ENCODE measurements around the gene RAB9A.
"Not testable (repeated sequence)": the region's sequence is repeated elsewhere in the genome, so short reads cannot be mapped to it uniquely, and the experiment has no call there.

RAB9A gene

GRCh38 chrX:13670197-13670596, 18.7 kb upstream of the RAB9A start:
- no peak for DNase-seq

DNA sequence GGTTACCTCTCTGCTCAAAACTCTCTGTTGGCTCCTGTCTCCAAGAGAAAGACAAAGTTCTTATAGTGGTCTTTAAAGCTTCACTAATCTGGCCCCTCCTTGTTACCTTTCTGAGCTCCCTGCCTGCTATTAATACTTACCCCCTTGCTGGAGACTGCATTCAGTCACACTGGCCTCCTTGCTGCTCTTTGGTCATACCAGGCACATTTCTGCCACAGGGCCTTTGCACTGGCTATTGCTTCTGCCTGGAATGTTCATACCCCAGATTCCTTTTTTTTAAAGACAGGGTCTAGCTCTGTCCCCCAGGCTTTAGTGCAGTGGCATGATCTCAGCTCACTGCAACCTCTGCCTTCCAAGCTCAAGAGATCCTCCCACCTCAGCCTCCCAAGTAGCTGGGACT, 15.9 kb upstream of the RAB9A start:
- DNase-seq, result no peak

DNA sequence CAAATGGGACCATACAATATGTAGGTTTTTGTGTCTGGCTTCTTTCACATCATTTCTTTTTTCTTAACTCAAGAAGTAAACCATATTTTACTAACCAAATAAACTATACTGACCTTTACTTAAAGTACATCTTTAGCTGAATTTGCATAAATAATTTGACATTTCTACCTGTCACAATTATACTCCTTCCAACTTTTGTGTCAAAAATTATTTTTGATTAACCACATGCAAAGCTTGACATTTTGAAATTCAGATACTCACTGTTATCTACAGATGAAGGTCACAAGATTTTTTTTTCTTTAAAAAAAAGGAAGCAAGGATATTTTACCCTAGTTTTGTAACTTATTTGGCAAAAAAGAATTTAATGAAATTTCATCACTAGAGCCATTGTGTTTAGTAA, 12.0 kb upstream of the RAB9A start:
- no peak for DNase-seq

DNA sequence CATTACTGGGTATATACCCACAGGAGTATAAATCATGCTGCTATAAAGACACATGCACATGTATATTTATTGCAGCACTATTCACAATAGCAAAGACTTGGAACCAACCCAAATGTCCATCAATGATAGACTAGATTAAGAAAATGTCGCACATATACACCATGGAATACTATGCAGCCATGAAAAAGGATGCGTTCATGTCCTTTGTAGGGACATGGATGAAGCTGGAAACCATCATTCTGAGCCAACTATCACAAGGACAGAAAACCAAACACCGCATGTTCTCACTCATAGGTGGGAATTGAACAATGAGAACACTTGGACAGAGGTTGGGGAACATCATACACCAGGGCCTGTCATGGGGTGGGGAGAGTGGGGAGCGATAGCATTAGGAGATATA, 9.2 kb upstream of the RAB9A start:
- not testable (repeated sequence) for DNase-seq

DNA sequence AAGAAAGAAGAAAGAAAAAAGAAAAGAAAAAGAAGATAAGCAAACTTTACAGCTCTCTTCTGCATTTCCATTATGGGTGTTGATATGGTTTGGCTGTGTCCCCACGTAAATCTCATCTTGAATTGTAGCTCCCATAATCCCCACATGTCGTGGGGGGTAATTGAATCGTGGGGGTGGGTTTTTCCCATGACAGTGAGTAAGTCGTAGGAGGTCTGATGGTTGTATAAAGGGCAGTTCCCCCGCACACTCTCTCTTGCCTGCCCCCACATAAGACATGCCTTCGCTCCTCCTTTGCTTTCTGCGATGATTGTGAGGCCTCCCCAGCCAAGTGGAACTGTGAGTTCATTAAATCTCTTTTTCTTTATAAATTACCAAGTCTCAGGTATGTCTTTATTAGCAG, 7.3 kb upstream of the RAB9A start:
- no peak for DNase-seq

DNA sequence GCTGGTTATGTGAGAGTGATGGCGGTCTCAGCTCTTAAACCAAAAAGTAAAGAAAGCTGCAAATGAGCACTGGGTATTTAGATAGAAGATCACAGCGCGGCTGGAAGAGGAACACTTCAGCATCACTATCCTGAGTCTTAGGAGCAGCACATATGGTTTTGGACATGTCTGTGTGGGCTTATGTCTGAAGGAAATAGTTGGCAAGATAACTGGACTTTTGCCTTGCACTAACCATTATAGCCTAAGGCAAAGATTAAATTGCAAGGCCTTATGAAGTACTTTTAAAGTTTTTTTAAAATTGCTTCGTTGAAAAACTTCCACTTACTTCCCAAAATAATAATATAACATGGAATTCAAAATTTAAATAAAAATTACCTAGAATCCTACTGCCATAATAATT, 4.6 kb upstream of the RAB9A start:
- no peak for DNase-seq

DNA sequence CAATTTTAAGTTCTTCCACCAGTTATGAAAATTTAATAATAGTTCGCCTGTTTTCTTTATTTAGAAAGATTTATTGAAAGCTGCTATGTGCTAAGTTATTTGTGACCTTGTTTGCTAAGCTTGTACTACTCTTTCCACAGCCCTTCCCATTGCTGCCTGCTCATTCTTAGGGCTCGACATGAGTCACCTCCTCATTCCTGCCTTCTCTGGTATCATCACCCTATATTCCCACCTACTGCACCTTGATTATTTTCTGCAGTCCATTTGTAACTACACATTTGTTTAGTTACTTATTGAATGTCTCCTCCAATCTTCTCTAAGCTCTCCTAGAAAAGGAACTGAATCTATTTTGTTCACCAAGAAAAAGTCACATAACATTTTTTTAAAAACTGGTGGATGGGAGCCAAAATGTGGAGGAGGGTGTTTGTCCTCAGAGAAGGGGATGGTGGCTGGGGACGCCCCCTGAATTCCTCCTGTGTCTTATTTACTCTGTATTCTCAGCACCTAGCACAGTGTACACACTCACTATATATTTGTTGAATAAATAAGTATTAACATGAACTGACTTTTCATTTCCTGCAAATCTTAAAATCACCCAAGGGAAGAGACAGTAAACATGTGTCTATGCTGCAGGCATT, 3.7 kb upstream of the RAB9A start:
- no peak for DNase-seq

GRCh38 chrX:13687203-13687602, 1.7 kb upstream of the RAB9A start:
- no peak for DNase-seq

GRCh38 chrX:13688384-13688957, 457 bp upstream of the RAB9A start:
- no peak for DNase-seq

DNA sequence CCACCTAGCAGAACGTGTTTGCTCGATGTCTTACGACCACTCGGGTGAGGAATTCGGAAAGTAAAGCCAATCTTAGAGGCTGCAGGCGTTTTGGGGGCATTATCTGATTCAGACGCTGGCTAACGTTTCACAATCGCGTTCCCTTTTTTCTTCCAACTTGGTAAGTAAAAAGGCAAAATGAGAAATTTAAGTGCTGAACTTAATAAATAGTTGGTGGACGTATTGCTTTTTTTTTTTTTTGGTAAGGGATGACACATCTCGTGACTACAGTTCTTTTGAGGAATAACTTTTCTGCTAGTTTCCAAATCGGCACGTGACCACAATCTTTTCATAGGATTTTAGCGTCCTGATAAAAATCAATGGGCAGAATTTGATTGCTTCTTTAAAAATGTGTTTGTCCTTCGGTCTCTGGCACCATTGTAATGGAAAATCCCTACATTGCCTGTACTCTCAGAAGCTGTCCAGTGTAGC, 848 bp downstream of the RAB9A start:
- DNase-seq, result no peak

DNA sequence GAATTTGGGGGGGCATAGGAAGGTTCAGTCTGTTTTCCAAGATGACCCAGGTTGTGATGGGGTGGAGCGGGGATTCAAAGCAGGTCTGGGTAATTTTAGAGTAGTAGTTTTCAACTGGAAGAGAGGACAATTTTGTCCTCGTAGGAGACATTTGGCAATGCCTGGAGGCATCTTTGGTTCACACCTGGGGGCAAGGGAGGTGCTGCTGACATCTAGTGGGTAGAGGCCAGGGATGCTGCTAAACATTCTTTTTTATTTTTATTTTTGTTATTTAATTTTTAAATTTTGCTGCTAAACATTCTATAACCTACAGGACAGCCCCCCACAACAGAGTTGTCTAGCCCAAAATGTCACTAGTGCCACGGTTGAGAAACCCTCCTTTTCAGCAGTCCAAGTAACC, 1.9 kb downstream of the RAB9A start:
- no peak for DNase-seq

- DNase-seq, result no peak
Observed at GRCh38 chrX:13691841-13692371, 3.0 kb downstream of the RAB9A start.

DNA sequence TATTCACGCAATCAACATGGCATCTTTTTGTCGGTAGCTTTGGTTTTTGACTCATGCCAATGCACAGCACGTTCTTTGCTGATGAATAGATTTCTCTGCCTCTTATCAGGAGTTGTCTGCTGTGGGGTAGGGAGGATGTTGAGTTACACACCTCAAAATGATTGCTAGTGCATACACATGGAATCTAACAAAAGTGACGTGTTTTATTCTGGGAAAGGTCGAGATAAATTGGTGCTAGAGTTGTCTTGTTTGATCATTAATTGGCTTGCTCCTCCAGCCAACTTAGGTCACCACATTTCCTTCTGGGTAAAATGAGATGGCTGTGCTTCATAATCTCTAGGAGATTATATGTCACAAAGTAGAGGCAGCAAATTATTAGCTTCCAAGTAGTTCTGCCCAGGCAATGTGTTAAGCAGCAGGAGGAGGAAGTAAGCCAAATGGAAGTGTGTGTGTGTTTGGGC, 3.9 kb downstream of the RAB9A start:
- no peak for DNase-seq

DNA sequence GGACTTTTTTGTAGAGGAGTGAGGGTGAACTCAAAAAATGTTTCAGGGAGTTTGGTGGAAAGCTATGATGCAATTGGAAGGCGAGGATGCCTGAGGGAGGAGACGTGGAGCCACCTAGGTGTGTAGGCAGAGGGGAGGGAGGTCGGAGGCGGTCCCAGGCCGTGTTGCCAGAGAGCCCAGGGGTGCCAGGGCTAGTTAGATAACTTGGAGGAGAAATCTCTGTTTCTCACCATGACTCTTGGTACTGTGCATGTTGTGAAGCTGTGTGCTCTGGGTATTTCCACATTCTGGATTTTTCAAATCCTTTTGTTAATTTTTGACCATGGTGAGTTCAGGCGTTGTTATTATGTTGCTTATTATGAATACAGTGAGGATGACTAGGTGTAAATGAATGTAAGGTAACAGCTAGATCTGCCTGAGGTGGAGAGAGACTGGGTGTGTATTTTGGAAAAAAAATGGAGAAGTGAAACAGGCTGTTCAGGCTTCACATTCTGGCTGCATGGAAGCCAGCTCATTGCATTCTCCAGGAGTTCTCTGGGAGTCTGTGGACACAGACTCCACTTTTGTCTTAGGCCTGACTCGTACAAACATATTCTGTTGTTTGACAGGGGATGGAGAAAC, 4.5 kb downstream of the RAB9A start:
- DNase-seq, result no peak

GRCh38 chrX:13694359-13694758, 5.4 kb downstream of the RAB9A start:
- DNase-seq, result no peak

DNA sequence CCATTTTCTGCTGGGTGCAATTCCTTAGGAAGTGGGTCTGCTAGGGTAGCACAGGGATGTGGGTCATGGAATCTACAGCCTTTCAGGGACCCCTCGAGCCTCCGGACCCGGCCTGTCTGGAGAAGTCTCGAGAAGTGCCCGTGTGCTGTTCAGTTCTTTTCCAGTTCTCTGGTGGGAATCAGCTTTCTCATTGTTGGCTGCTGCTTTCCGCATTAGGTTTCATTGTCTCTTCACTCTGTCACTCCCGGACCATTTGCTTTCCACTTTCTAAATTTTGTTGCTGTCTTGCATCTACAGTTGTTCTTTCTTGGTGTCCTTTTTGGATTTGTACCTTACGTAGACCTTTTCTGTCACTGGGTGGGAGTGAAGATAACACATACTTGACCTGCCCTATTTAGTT, 6.1 kb downstream of the RAB9A start:
- DNase-seq, result no peak

DNA sequence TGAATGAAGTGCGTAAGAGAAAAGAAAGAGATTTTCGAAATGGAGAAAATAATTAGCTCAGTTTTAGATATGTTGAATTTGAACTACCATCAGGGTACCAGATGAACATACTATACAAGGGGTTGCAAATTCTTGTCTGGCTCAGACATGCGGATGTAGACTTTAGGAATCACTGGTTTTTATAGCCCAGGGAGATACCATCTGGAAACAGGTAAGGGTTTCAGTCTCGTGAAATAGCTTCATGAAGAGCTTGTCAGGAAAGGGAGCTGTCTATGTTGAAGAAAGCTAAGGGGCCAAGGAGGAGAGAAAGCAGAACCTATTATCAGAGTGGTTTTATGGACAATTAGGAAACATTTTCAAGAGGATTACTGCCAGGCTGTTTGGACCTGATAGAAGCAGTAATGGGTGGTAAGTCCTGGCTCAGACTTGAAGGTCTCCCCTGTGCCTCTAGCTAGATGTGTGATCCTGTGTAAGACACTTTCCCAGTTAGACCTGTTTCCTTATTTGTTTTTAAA, 6.7 kb downstream of the RAB9A start:
- DNase-seq, result no peak

DNA sequence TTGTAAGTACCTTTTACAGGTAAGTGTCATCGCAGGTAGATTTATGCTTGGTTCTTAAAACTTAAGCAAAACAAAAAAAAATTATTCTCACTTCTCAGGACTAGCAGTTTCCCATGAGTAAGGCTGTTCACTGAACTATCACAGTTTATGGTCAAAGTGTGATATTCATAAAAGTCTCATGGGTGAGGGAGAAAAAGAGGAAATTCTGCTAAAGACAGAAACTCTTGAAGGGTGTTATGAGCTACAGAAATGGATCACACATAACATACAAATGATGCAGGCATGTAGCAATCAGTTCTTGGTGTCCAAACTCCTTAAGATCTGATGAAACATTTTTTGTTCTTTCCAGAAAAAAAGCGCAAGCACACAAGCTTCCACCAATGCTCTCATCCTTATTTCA, 8.5 kb downstream of the RAB9A start:
- no peak for DNase-seq

DNA sequence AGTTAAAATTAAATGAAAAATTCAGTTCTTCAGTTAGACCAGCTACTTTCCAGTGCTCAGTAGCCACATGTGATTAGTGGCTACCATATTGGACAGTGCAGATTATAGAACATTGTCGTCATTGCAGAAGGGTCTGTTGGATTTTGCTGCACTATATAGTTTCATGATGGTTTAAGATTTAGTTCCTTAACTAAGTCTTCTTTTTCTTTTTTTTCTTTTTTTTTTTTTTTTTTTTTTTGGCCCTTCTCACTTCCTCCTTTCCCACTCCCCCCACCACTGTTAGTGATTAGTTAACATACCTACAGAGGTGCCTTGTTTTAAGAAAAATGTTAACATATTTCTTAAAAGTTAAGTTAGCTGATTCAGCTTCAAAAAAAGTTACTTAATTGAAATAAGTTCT, 9.0 kb downstream of the RAB9A start:
- DNase-seq, result no peak

- no peak for DNase-seq
Observed at GRCh38 chrX:13698432-13698831, 9.5 kb downstream of the RAB9A start.

- no peak for DNase-seq
Observed at GRCh38 chrX:13699183-13699826, 10.4 kb downstream of the RAB9A start.

DNA sequence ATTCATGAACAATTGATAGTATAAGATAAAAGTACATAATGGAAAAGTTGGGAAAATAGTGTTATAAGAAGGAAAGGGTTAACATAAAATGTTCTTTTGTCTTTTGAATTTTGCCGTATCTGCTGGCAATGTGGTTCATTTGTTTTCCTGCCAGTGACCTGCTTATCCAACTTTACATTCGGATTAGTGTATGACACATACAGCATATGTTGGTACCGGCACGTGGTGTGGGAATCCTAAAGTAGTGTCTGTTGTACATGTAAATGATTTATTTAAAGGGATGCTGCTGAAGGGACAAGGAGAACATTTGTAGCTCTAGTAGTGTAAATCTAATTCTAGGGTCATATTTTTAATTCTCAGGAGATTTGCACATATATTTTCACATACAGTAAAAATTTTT, 11.5 kb downstream of the RAB9A start:
- DNase-seq, result no peak

- DNase-seq, result no peak
Observed at GRCh38 chrX:13702111-13702789, 13.3 kb downstream of the RAB9A start.

Measured in amniotic stem cell (primary cell).